LHCN-M2 (cell line): Measurements from ENCODE around the gene DPP10. TPM values are rescaled to one million over a fixed set of nuclear protein-coding genes. Genes with fewer than 3 reads are reported as not detected.

Source experiments
- DNase-seq: peaks from one replicate; pipeline ENCODE4 v3.0.0-alpha.2; 2012; ENCODE audit warnings: low read depth
- total RNA-seq: library from RNA; depleted of rRNA; stranded (reverse); fragments of >200 nt; gene quantifications from 2 replicates; pipeline ENCODE4 v1.2.3, GENCODE V29; 2014

DPP10 gene
- total RNA-seq, 1 experiment from 2014 or later, result not detected

- no peak for DNase-seq
These were observed 1110.3 kb downstream of the DPP10 start for GRCh38 chr2:115552726-115553125.

GRCh38 chr2:115554153-115554552 is 1111.7 kb downstream of the DPP10 start:
- no peak for DNase-seq

- DNase-seq, result no peak
These were observed 1116.3 kb downstream of the DPP10 start for GRCh38 chr2:115558725-115559124.

GRCh38 chr2:115560666-115561065 is 1118.2 kb downstream of the DPP10 start:
- DNase-seq, result no peak

GRCh38 chr2:115568643-115569042 is 1126.2 kb downstream of the DPP10 start:
- DNase-seq, result no peak

- DNase-seq, result no peak
These were observed 1127.1 kb downstream of the DPP10 start for GRCh38 chr2:115569547-115569946.

- DNase-seq, result no peak
These were observed 1130.3 kb downstream of the DPP10 start for GRCh38 chr2:115572746-115573145.

- DNase-seq, result no peak
These were observed 1131.3 kb downstream of the DPP10 start for GRCh38 chr2:115573756-115574155.

- no peak for DNase-seq
These were observed 1132.2 kb downstream of the DPP10 start for GRCh38 chr2:115574667-115575066.

GRCh38 chr2:115580784-115581183 is 1138.3 kb downstream of the DPP10 start:
- no peak for DNase-seq

GRCh38 chr2:115584507-115584906 is 1142.1 kb downstream of the DPP10 start:
- no peak for DNase-seq

GRCh38 chr2:115596659-115597375 is 1154.4 kb downstream of the DPP10 start:
- DNase-seq, result no peak

- no peak for DNase-seq
These were observed 1160.8 kb downstream of the DPP10 start for GRCh38 chr2:115603285-115603684.

- no peak for DNase-seq
These were observed 1163.9 kb downstream of the DPP10 start for GRCh38 chr2:115606350-115606749.

GRCh38 chr2:115609978-115610377 is 1167.5 kb downstream of the DPP10 start:
- DNase-seq, result no peak

GRCh38 chr2:115610888-115611287 is 1168.4 kb downstream of the DPP10 start:
- no peak for DNase-seq

GRCh38 chr2:115624332-115624731 is 1181.9 kb downstream of the DPP10 start:
- DNase-seq, result no peak

GRCh38 chr2:115634578-115634977 is 1192.1 kb downstream of the DPP10 start:
- no peak for DNase-seq

GRCh38 chr2:115635430-115635829 is 1193.0 kb downstream of the DPP10 start:
- DNase-seq, result no peak

- no peak for DNase-seq
These were observed 1207.3 kb downstream of the DPP10 start for GRCh38 chr2:115649731-115650130.

- DNase-seq, result no peak
These were observed 1208.4 kb downstream of the DPP10 start for GRCh38 chr2:115650827-115651226.

- DNase-seq, result no peak
These were observed 1210.2 kb downstream of the DPP10 start for GRCh38 chr2:115652652-115653051.

- DNase-seq, result no peak
These were observed 1211.9 kb downstream of the DPP10 start for GRCh38 chr2:115654362-115654761.

- no peak for DNase-seq
These were observed 1235.7 kb downstream of the DPP10 start for GRCh38 chr2:115678129-115678528.
